ENCODE results near the gene MINDY4.

DNA sequence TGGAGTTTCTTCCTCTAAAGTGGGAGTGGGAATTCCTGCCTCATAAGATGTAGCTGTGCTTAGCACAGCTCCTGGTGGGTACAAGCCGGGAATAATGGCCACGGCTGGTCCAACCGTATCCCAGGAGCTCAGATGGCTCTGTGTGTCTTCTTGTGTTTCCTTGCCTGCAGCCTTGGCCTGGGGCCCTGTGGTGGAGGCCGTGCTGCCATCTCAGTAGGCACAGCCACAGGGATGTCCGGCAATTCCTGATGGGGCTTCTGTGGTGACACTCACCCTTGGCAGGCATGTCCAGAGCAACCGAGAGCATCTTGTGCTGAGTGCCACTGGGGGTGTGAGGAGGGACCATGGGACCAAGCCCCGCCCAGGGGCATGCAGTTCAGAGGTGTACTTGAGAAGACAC is 90.4 kb downstream of the MINDY4 start:
- TF ChIP-seq, protein P1, sequence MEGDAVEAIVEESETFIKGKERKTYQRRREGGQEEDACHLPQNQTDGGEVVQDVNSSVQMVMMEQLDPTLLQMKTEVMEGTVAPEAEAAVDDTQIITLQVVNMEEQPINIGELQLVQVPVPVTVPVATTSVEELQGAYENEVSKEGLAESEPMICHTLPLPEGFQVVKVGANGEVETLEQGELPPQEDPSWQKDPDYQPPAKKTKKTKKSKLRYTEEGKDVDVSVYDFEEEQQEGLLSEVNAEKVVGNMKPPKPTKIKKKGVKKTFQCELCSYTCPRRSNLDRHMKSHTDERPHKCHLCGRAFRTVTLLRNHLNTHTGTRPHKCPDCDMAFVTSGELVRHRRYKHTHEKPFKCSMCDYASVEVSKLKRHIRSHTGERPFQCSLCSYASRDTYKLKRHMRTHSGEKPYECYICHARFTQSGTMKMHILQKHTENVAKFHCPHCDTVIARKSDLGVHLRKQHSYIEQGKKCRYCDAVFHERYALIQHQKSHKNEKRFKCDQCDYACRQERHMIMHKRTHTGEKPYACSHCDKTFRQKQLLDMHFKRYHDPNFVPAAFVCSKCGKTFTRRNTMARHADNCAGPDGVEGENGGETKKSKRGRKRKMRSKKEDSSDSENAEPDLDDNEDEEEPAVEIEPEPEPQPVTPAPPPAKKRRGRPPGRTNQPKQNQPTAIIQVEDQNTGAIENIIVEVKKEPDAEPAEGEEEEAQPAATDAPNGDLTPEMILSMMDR (IDR thresholded peaks at IDR 0.05), result no peak
- no peak for TF ChIP-seq POLR2A (IDR thresholded peaks at IDR 0.05)
